ENCODE data around the gene SLC38A5. TPM values are rescaled to one million over a fixed set of nuclear protein-coding genes. Genes with fewer than 3 reads are reported as not detected.

The SLC38A5 gene
- polyA plus RNA-seq, 1 donor = 66.3 TPM

DNA sequence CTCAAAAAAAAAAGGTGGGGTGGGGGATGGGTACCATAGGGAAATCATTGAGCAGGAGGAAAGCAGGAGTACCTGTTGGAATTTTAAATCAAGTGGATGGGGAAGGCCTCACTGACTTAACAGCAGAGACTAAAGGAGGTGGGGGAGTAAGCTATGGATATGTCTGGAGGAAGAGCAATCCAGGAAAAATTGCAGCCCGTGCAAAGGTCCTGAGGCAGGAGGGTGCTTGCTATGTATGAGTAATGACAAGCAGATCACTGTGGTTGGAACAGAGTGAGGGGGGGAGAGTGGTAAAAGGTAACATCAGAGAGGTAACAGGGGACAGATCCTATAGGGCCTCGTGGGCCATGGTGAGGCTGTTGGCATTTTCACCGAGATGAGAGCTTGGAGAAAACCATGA lies 10.1 kb upstream of the SLC38A5 start:
- Histone ChIP-seq H3K27ac (ENCODE audit: low read length) (no peak overlapping the region), H3K4me3 (ENCODE audit: low read length) (no peak overlapping the region), H3K9me3 (ENCODE audit: control insufficient read depth, low read depth, low read length) (no peaks in the 10 kb centered on the region), H3K36me3 (ENCODE audit: control insufficient read depth, insufficient read depth, low read length) (peaks cover 2% of the 10 kb centered on the region), H3K4me1 (ENCODE audit: control insufficient read depth, insufficient read depth, low read length) (no peaks in the 10 kb centered on the region), H3K27me3 (ENCODE audit: control insufficient read depth, insufficient read depth, low read length) (no peaks in the 10 kb centered on the region)
- WGBS (ENCODE audit: insufficient coverage, low lambda C conversion rate) = no CpG with 5 or more reads among the region's 3 CpGs
- no peak for DNase-seq

DNA sequence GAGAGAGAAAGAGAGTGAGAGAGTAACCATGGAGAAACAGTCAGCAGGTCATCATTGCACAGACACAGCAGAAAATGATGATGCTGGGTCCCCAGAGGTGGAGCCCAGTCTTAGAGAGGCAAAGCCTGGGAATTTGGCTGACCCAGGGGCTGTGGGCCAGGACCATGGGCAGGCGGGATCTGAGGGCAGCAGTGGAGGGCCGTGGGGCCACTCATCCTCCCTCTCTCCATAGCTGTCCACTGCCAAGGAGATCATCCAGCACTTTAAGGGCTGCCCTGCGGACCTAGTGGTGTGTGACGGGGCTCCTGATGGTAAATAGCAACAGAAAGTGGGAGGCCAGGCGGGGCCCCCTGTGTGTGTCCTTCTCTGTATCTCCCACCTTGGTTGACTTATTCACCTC lies 8.7 kb upstream of the SLC38A5 start:
- Histone ChIP-seq H3K4me3 (ENCODE audit: low read length) (no peak overlapping the region), H3K36me3 (ENCODE audit: control insufficient read depth, insufficient read depth, low read length) (peaks cover 2% of the 10 kb centered on the region), H3K4me1 (ENCODE audit: control insufficient read depth, insufficient read depth, low read length) (peaks cover 3% of the 10 kb centered on the region), H3K27ac (ENCODE audit: low read length) (no peak overlapping the region), H3K27me3 (ENCODE audit: control insufficient read depth, insufficient read depth, low read length) (no peaks in the 10 kb centered on the region), H3K9me3 (ENCODE audit: control insufficient read depth, low read depth, low read length) (no peaks in the 10 kb centered on the region)
- no peak for DNase-seq
- WGBS (ENCODE audit: insufficient coverage, low lambda C conversion rate) = no CpG with 5 or more reads among the region's 5 CpGs

DNA sequence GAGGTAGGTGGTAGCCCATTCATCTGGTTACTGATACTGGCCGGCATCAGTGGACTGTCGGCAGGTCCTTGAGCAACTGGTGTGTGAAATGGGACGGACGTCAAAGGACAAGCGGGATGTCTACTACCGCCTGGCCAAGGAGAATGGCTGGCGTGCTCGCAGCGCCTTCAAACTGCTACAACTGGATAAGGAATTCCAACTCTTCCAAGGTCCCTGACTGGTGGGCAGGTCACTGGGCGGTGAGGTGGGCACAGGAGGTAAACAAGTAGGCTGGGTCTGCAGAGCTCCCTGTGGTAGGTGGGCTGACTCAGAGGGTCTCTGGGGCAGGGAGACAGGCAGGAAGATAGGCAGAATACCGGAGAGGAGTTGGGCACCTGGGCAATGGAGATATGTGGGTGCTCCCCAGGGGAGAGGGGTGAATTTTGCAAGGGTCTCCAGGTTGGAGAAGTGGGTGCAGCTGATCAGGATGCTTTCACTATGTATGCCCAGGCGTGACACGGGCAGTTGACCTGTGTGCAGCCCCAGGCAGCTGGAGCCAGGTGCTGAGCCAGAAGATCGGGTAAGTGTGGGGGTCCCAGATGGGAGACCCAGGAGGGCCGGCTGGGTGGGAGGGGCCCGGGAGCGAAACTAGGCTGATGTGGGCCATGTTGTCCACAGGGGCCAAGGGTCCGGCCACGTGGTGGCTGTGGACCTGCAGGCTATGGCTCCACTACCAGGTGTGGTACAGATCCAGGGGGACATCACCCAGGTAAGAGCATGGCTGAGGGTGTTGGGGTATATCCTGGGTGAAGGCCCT lies 8.1 kb upstream of the SLC38A5 start:
- H3K4me1 ChIP-seq (ENCODE audit: control insufficient read depth, insufficient read depth, low read length) = peaks cover 3% of the 10 kb centered on the region
- H3K4me3 ChIP-seq (ENCODE audit: low read length) = no peak overlapping the region
- no peaks in the 10 kb centered on the region for H3K9me3 ChIP-seq (ENCODE audit: control insufficient read depth, low read depth, low read length)
- H3K36me3 ChIP-seq (ENCODE audit: control insufficient read depth, insufficient read depth, low read length) = peaks cover 2% of the 10 kb centered on the region
- no peak overlapping the region for H3K27ac ChIP-seq (ENCODE audit: low read length)
- no CpG with 5 or more reads among the region's 19 CpGs for WGBS (ENCODE audit: insufficient coverage, low lambda C conversion rate)
- no peak for DNase-seq
- H3K27me3 ChIP-seq (ENCODE audit: control insufficient read depth, insufficient read depth, low read length) = no peaks in the 10 kb centered on the region

DNA sequence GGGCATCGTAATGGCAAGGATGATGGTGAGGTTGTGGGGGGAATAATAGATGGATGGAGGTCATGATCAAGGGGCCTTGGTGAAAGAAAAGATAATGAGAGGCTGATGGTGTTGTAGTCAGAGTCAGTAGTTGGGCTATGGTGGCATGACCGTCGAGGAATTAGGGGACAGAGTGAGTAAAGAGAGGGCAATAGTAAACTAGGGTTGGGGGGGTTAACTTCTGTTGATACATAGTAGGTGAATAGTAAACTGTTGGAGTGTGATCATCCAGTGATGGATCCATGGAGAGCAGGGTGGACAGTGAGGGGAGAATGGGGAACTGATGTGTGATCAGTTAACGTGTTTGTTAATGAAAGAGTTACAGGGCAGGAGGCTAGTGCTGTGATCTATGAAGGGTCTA lies 6.9 kb upstream of the SLC38A5 start:
- Histone ChIP-seq H3K4me1 (ENCODE audit: control insufficient read depth, insufficient read depth, low read length) (peaks cover 3% of the 10 kb centered on the region), H3K4me3 (ENCODE audit: low read length) (peak overlapping the region; percentile 78), H3K36me3 (ENCODE audit: control insufficient read depth, insufficient read depth, low read length) (peaks cover 2% of the 10 kb centered on the region), H3K9me3 (ENCODE audit: control insufficient read depth, low read depth, low read length) (no peaks in the 10 kb centered on the region), H3K27ac (ENCODE audit: low read length) (no peak overlapping the region), H3K27me3 (ENCODE audit: control insufficient read depth, insufficient read depth, low read length) (no peaks in the 10 kb centered on the region)
- no peak for DNase-seq
- WGBS (ENCODE audit: insufficient coverage, low lambda C conversion rate) = no CpG with 5 or more reads among the region's 4 CpGs

DNA sequence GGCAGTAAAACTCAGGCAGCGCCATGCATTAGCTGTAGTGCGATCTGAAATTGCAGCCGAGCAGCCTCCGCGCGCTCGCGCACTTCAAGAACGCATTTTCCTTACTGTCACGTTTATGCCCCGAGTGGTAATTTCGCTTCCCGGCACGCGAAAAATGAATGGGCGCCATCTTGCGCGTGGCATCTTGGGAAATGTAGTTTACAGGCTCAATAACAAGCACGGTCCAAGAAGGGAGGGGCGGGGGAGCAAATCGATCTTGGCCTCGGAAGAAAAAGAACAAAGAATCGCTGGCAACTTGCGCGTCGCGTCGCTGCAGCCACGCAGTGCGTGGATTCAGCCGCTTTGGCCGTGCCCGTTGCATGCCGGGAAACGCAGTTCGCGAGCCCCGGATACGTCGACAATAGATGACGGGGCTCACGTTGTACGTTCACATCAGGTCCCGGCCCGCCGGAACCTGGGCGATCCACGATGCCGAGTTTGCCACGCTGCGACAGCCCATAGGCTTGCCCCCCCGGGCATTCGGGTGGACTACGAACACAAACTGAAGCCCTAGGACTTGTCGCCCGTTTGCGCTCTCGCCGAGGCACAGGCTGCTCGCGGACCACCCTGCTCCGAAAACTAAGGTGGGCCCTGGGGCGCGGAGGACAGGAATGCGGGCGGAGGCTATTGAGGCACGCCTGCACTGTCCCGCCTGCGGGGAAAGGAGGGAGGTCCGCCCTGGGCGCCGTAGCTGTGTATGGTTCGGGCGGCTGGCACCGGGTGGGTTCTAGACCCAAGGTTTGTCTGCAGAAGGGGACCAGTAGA lies 5.9 kb upstream of the SLC38A5 start, which contains the start of gene FTSJ1:
TSS of gene FTSJ1 (plus strand) at position 426 of the 804 bp plus-strand sequence. CDS start 1,849 bp downstream, outside the sequence.
- no CpG with 5 or more reads among the region's 75 CpGs for WGBS (ENCODE audit: insufficient coverage, low lambda C conversion rate)
- DNase-seq = peak; percentile 87 to 90
- Histone ChIP-seq H3K9me3 (ENCODE audit: control insufficient read depth, low read depth, low read length) (no peaks in the 10 kb centered on the region), H3K27me3 (ENCODE audit: control insufficient read depth, insufficient read depth, low read length) (no peaks in the 10 kb centered on the region), H3K4me1 (ENCODE audit: control insufficient read depth, insufficient read depth, low read length) (peaks cover 3% of the 10 kb centered on the region), H3K36me3 (ENCODE audit: control insufficient read depth, insufficient read depth, low read length) (no peaks in the 10 kb centered on the region), H3K27ac (ENCODE audit: low read length) (peak within 1 kb of the TSS; percentile 54), H3K4me3 (ENCODE audit: low read length) (peak within 1 kb of the TSS; percentile 78)

DNA sequence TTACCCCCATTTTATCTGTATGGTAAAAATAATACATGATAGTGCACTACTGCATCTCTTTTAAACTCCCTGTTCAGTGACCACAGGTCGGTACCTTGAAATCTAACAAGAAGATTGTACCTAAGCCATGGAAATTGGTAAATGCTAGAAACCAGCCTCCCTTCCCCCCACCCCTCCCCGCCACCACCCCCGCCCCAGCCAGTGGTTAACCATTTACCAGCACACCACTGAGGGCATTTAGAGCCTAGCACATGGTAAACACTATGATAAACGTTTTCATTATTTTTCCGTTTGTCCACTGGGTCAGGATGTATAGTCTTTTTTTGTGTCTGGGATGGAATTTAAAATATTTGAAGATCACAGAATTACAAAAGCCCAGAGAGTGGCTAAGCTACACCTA lies 5.2 kb upstream of the SLC38A5 start:
- DNase-seq = no peak
- Histone ChIP-seq H3K4me3 (ENCODE audit: low read length) (peak overlapping the region; percentile 78), H3K36me3 (ENCODE audit: control insufficient read depth, insufficient read depth, low read length) (no peaks in the 10 kb centered on the region)

DNA sequence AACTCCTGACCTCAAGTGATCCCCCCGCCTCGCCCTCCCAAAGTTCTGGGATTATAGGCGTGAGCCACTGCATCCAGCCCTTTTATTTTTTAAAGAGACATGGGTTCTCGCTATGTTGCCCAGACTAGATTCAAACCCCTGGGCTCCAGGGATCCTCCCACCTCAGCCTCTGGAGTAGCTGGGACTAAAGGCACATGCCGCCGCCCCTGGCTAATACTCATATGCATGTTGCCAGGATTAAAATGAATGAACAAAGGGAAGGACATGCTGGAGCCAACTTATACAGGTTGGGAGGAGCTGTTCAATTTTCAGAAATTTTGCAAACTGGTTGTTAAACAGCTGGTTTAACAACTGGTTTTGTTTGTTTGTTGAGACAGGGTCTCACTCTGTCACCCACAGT lies 4.5 kb upstream of the SLC38A5 start:
- no peaks in the 10 kb centered on the region for H3K27me3 ChIP-seq (ENCODE audit: control insufficient read depth, insufficient read depth, low read length)
- H3K4me1 ChIP-seq (ENCODE audit: control insufficient read depth, insufficient read depth, low read length) = peaks cover 11% of the 10 kb centered on the region
- no peaks in the 10 kb centered on the region for H3K9me3 ChIP-seq (ENCODE audit: control insufficient read depth, low read depth, low read length)
- no CpG with 5 or more reads among the region's 6 CpGs for WGBS (ENCODE audit: insufficient coverage, low lambda C conversion rate)
- H3K36me3 ChIP-seq (ENCODE audit: control insufficient read depth, insufficient read depth, low read length) = no peaks in the 10 kb centered on the region
- DNase-seq = no peak
- H3K27ac ChIP-seq (ENCODE audit: low read length) = no peak overlapping the region
- no peak overlapping the region for H3K4me3 ChIP-seq (ENCODE audit: low read length)

More for the DNA sequence above, 5.2 kb upstream of the SLC38A5 start:
- H3K27ac ChIP-seq (ENCODE audit: low read length) = peak overlapping the region; percentile 54
- WGBS (ENCODE audit: insufficient coverage, low lambda C conversion rate) = no CpG with 5 or more reads among the region's 5 CpGs
- H3K27me3 ChIP-seq (ENCODE audit: control insufficient read depth, insufficient read depth, low read length) = no peaks in the 10 kb centered on the region
- no peaks in the 10 kb centered on the region for H3K9me3 ChIP-seq (ENCODE audit: control insufficient read depth, low read depth, low read length)
- H3K4me1 ChIP-seq (ENCODE audit: control insufficient read depth, insufficient read depth, low read length) = peaks cover 5% of the 10 kb centered on the region

DNA sequence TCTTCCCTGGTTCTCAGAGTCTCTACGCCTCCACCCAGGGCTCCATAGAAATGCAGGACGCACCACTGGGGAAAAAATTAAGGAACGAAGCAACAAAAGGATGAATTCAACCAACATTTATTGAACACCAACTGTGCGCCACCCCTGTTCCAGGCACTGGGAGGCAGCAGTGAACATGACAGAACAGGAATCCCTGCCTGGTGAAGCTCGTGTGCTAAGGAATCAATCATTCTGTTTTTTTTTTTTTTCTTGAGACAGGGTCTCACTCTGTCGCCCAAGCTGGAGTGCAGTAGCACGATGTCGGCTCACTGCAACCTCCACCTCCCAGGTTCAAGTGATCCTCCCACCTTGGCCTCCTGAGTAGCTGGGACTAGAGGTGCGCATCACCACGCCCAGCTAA lies 4.1 kb upstream of the SLC38A5 start:
- H3K9me3 ChIP-seq (ENCODE audit: control insufficient read depth, low read depth, low read length) = no peaks in the 10 kb centered on the region
- no peak overlapping the region for H3K4me3 ChIP-seq (ENCODE audit: low read length)
- DNase-seq = no peak
- H3K36me3 ChIP-seq (ENCODE audit: control insufficient read depth, insufficient read depth, low read length) = no peaks in the 10 kb centered on the region
- no peaks in the 10 kb centered on the region for H3K27me3 ChIP-seq (ENCODE audit: control insufficient read depth, insufficient read depth, low read length)
- WGBS (ENCODE audit: insufficient coverage, low lambda C conversion rate) = no CpG with 5 or more reads among the region's 10 CpGs
- peaks cover 15% of the 10 kb centered on the region for H3K4me1 ChIP-seq (ENCODE audit: control insufficient read depth, insufficient read depth, low read length)
- no peak overlapping the region for H3K27ac ChIP-seq (ENCODE audit: low read length)

DNA sequence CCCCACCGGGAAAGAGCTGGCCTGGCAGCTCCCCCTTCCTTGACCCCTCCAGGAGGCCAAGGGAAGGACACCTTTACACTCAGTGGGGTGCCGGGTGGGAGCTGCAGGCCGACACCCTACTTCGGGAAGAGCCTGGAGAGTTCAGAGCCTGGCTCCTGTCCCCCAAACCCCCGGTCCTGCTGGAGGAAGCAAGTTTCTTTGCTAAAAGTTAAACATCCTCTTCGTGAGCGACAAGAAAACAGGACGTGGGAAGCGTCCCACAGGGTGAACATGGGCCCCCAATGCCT lies 3.6 kb upstream of the SLC38A5 start:
- WGBS (ENCODE audit: insufficient coverage, low lambda C conversion rate) = no CpG with 5 or more reads among the region's 9 CpGs
- H3K4me1 ChIP-seq (ENCODE audit: control insufficient read depth, insufficient read depth, low read length) = peaks cover 15% of the 10 kb centered on the region

DNA sequence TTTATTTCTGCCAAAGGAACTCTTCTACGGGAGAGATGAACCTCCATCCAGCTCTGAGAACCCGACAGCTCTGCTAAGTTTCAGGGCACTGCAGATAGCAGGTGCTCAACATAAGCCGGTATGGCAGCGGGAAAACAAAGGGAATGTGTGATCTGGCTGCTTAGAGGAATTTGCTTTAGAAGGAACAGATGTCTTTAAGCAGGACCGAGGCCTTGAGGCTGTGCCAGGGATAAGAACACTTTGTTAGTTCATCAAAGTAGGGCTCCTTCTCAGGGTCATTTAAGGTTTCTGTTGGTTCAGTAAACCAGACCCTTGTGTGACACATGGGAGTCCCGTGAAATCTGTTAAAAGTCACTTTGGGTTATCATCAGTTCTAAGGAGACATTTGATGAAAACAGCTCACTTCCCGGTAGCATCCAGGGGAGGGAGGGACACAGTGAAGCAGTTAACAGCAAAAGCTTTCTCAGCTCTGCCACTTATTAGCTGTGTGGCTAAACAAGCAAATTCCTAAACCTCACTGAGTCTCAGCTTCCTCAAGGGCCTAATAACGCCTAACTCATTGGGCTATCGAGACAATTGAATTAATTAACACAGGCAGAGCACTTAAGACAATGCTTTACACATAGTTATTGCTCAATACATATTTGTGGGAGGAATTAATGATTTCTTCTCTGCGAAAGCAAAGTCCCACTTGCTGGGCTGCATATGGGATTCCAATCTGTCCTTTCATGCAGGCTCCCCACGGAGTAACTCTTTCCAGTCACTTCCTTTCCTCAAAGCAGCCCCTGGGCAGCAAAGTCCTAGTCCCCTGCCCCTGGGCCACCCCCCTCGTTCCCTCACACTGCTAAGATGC lies 3.0 kb upstream of the SLC38A5 start:
- Histone ChIP-seq H3K27me3 (ENCODE audit: control insufficient read depth, insufficient read depth, low read length) (no peaks in the 10 kb centered on the region), H3K36me3 (ENCODE audit: control insufficient read depth, insufficient read depth, low read length) (no peaks in the 10 kb centered on the region), H3K9me3 (ENCODE audit: control insufficient read depth, low read depth, low read length) (no peaks in the 10 kb centered on the region), H3K4me3 (ENCODE audit: low read length) (no peak overlapping the region), H3K4me1 (ENCODE audit: control insufficient read depth, insufficient read depth, low read length) (peaks cover 15% of the 10 kb centered on the region), H3K27ac (ENCODE audit: low read length) (no peak overlapping the region)
- no CpG with 5 or more reads among the region's 12 CpGs for WGBS (ENCODE audit: insufficient coverage, low lambda C conversion rate)
- no peak for DNase-seq

More for the DNA sequence above, 3.6 kb upstream of the SLC38A5 start:
- Histone ChIP-seq H3K27ac (ENCODE audit: low read length) (no peak overlapping the region), H3K4me3 (ENCODE audit: low read length) (no peak overlapping the region), H3K27me3 (ENCODE audit: control insufficient read depth, insufficient read depth, low read length) (no peaks in the 10 kb centered on the region), H3K36me3 (ENCODE audit: control insufficient read depth, insufficient read depth, low read length) (no peaks in the 10 kb centered on the region), H3K9me3 (ENCODE audit: control insufficient read depth, low read depth, low read length) (no peaks in the 10 kb centered on the region)
- DNase-seq = no peak
